GM23338 (cell line): ENCODE measurements around the gene KLRC3. TPM values are rescaled to one million over a fixed set of nuclear protein-coding genes. Genes with fewer than 3 reads are reported as not detected.

ENCODE experiments used
- ATAC-seq: fragments of 200-7000 bp; cut with Tn5 transposase; 3 replicates; pipeline ENCODE4 v1.9.1; 2020
- DNase-seq: peaks from one replicate; pipeline ENCODE4 v3.0.0-alpha.2; 2015; ENCODE audit warnings: low spot score
- H2AFZ ChIP-seq: fragments of 200-600 bp; sonication (generic); 2 replicates; pipeline ENCODE4 v1.8.0; 2016; ENCODE audit warnings: antibody characterized with exemption, mild to moderate bottlenecking, moderate library complexity
- H3F3A ChIP-seq: fragments of 200-600 bp; sonication (generic); replicated peaks from 2 replicates; pipeline ENCODE4 v1.8.0; 2017; ENCODE audit warnings: antibody characterized with exemption, mixed run types, low read depth
- H3K27ac ChIP-seq: fragments of 200-600 bp; sonication (generic); 2 replicates; pipeline ENCODE4 v1.6.1; 2016; ENCODE audit warnings: low read depth
- H3K27me3 ChIP-seq: fragments of 200-600 bp; sonication (generic); 2 replicates; pipeline ENCODE4 v1.8.0; 2016; ENCODE audit warnings: mild to moderate bottlenecking, mixed run types, moderate library complexity; ENCODE audit not compliant: insufficient read depth
- H3K36me3 ChIP-seq: fragments of 200-600 bp; sonication (generic); 2 replicates; pipeline ENCODE4 v1.8.0; 2016; ENCODE audit warnings: mild to moderate bottlenecking; ENCODE audit not compliant: insufficient read depth
- H3K4me1 ChIP-seq: fragments of 200-600 bp; sonication (generic); 2 replicates; pipeline ENCODE4 v1.8.0; 2016; ENCODE audit warnings: mild to moderate bottlenecking, moderate library complexity; ENCODE audit not compliant: insufficient read depth
- H3K4me2 ChIP-seq: fragments of 200-600 bp; sonication (generic); 2 replicates; pipeline ENCODE4 v1.7.1; 2017; ENCODE audit warnings: mixed run types
- H3K4me3 ChIP-seq: fragments of 200-600 bp; sonication (generic); 2 replicates; pipeline ENCODE4 v1.6.1; 2016; ENCODE audit warnings: mixed run types
- H3K79me2 ChIP-seq: fragments of 200-600 bp; sonication (generic); replicated peaks from 2 replicates; pipeline ENCODE4 v1.8.0; 2017; ENCODE audit warnings: mild to moderate bottlenecking; ENCODE audit not compliant: insufficient read depth
- H3K9me2 ChIP-seq: fragments of 200-600 bp; sonication (generic); 2 replicates; pipeline ENCODE4 v1.8.0; 2017; ENCODE audit not compliant: insufficient read depth
- H4K20me1 ChIP-seq: fragments of 200-600 bp; sonication (generic); replicated peaks from 2 replicates; pipeline ENCODE4 v1.8.0; 2017; ENCODE audit warnings: mild to moderate bottlenecking; ENCODE audit not compliant: insufficient read depth
- H3K27ac Mint-ChIP-seq: 2 replicates; pipeline ENCODE4 v1.8.0; 2020; ENCODE audit warnings: inconsistent platforms, mild to moderate bottlenecking, moderate library complexity, mixed read lengths
- H3K27me3 Mint-ChIP-seq: 3 replicates; pipeline ENCODE4 v1.8.0; 2022; ENCODE audit warnings: low read depth, mild to moderate bottlenecking, moderate library complexity, mixed read lengths, inconsistent platforms; ENCODE audit not compliant: insufficient read depth, poor library complexity
- H3K36me3 Mint-ChIP-seq: 3 replicates; pipeline ENCODE4 v1.8.0; 2021; ENCODE audit warnings: low read depth, mild to moderate bottlenecking, inconsistent platforms, moderate library complexity, mixed read lengths
- H3K4me1 Mint-ChIP-seq: 3 replicates; pipeline ENCODE4 v1.8.0; 2020; ENCODE audit warnings: mild to moderate bottlenecking, inconsistent platforms, mixed read lengths
- H3K4me3 Mint-ChIP-seq: 3 replicates; pipeline ENCODE4 v1.8.0; 2021; ENCODE audit warnings: moderate library complexity, mild to moderate bottlenecking, inconsistent platforms, mixed read lengths
- H3K9me3 Mint-ChIP-seq: 3 replicates; pipeline ENCODE4 v1.8.0; 2020; ENCODE audit warnings: moderate library complexity, mild to moderate bottlenecking, inconsistent platforms, mixed read lengths
- CREB1 ChIP-seq: fragments of 250-450 bp; sonication (Bioruptor Pico); IDR thresholded peaks from 2 replicates; pipeline ENCODE4 v1.5.0; 2020; ENCODE audit warnings: low read depth, mild to moderate bottlenecking, moderate library complexity
- CTCF ChIP-seq, 2 experiments: fragments of 200-600 bp in 1 of 2; sonication (generic) in 1 of 2; conservative IDR thresholded peaks; 2 replicates each; pipeline versions ENCODE4 v1.5.1 to v1.6.1; 2016 to 2017; ENCODE audit warnings: antibody characterized with exemption in 2 of 2, low read depth in 2 of 2, mild to moderate bottlenecking in 2 of 2, moderate library complexity in 1 of 2
- ETS1 ChIP-seq: IDR thresholded peaks from 2 replicates; pipeline ENCODE4 v1.6.1; 2016; ENCODE audit warnings: antibody characterized with exemption
- EZH2 ChIP-seq: fragments of 200-600 bp; sonication (generic); IDR thresholded peaks from one replicate; pipeline ENCODE4 v1.8.0; 2017; ENCODE audit warnings: antibody characterized with exemption, mild to moderate bottlenecking, low read depth; ENCODE audit not compliant: unreplicated experiment
- EZH2phosphoT487 ChIP-seq: fragments of 200-600 bp; sonication (generic); IDR thresholded peaks from one replicate; pipeline ENCODE4 v1.8.1; 2018; ENCODE audit warnings: antibody characterized with exemption; ENCODE audit not compliant: unreplicated experiment
- JUNB ChIP-seq: IDR thresholded peaks from one replicate; pipeline ENCODE4 v1.6.1; 2016; ENCODE audit warnings: antibody characterized with exemption; ENCODE audit not compliant: unreplicated experiment
- NANOG ChIP-seq: IDR thresholded peaks from 2 replicates; pipeline ENCODE4 v1.6.1; 2016; ENCODE audit warnings: antibody characterized with exemption, borderline replicate concordance
- POLR2AphosphoS5 ChIP-seq: IDR thresholded peaks from 2 replicates; pipeline ENCODE4 v1.6.1; 2016; ENCODE audit warnings: antibody characterized with exemption, low read depth
- REST ChIP-seq: IDR thresholded peaks from one replicate; pipeline ENCODE4 v1.6.1; 2018; ENCODE audit warnings: antibody characterized with exemption; ENCODE audit not compliant: unreplicated experiment
- STAT1 ChIP-seq: IDR thresholded peaks from one replicate; pipeline ENCODE4 v1.6.1; 2016; ENCODE audit warnings: antibody characterized with exemption; ENCODE audit not compliant: unreplicated experiment
- ZNF114 ChIP-seq: fragments of 250-450 bp; sonication (Bioruptor Pico); IDR thresholded peaks from 2 replicates; pipeline ENCODE4 v1.5.0; 2020; ENCODE audit warnings: mild to moderate bottlenecking, moderate library complexity
- ZNF331 ChIP-seq: fragments of 250-450 bp; sonication (Bioruptor Pico); IDR thresholded peaks from 2 replicates; pipeline ENCODE4 v1.5.0; 2020; ENCODE audit warnings: low read depth, mild to moderate bottlenecking, moderate library complexity
- polyA plus RNA-seq: library from polyadenylated mRNA; unstranded; fragments of >200 nt; fragmentation: Nextera tagmentation; extraction: Ambion mirVana; gene quantifications from 2 replicates; pipeline ENCODE4 v1.2.1, GENCODE V29; 2016
- total RNA-seq: library from RNA; depleted of rRNA; stranded (reverse); fragments of >200 nt; shearing (Covaris generic); gene quantifications from 2 replicates; pipeline ENCODE4 v1.2.3, GENCODE V29; 2014

KLRC3 gene
- total and polyA plus RNA-seq, 2 experiments from 2014 or later, result not detected

GRCh38 chr12:10362828-10363657 lies 57.4 kb downstream of the KLRC3 start (continued):
- no peak for TF ChIP-seq JUNB
- TF ChIP-seq REST, result no peak
- TF ChIP-seq ZNF114 (CRISPR knock-in tag), result no peak

GRCh38 chr12:10362325-10362724 lies 58.1 kb downstream of the KLRC3 start:
- Histone ChIP-seq H3K4me2 (peak overlapping the region; percentile 86), H3K79me2 (no peaks in the 10 kb centered on the region), H4K20me1 (no peaks in the 10 kb centered on the region), H3K36me3 (no peaks in the 10 kb centered on the region), H3K27me3 (no peaks in the 10 kb centered on the region), H3K4me3 (no peak overlapping the region), H3K9me2 (no peaks in the 10 kb centered on the region), H3K4me1 (peaks cover 47% of the 10 kb centered on the region), H2AFZ (no peak overlapping the region), H3F3A (no peaks in the 10 kb centered on the region), H3K27ac (peak overlapping the region; percentile 75; the same call in 1 of the 2 replicates)
- Mint-ChIP-seq H3K9me3 (peaks cover 23% of the 10 kb centered on the region; the same call in 2 of the 3 replicates), H3K4me3 (peak overlapping the region; percentile 42; the same call in 1 of the 3 replicates), H3K4me1 (peaks cover 25% of the 10 kb centered on the region), H3K27ac (0 out of 2 replicates have a peak overlapping the region, but pooled peaks have one; percentile 51), H3K27me3 (peaks cover 7% of the 10 kb centered on the region), H3K36me3 (peaks cover 32% of the 10 kb centered on the region; the same call in 2 of the 3 replicates)
- ATAC-seq, result no peak
- DNase-seq, result no peak
- TF ChIP-seq EZH2, result no peak
- no peak for TF ChIP-seq CREB1 (CRISPR knock-in tag)
- TF ChIP-seq STAT1, result no peak
- no peak for TF ChIP-seq ZNF114 (CRISPR knock-in tag)
- TF ChIP-seq EZH2phosphoT487, result no peak
- TF ChIP-seq ZNF331 (CRISPR knock-in tag), result no peak
- no peak for TF ChIP-seq ETS1
- no peak for TF ChIP-seq REST
- no peak for TF ChIP-seq NANOG
- no peak for TF ChIP-seq JUNB
- no peak for TF ChIP-seq POLR2AphosphoS5
- no peak for TF ChIP-seq CTCF (conservative IDR thresholded peaks at IDR 0.05; ENCODE audit: low read depth in 2 of 2)
